CD14-positive monocyte (primary cell): ENCODE measurements around the gene NAE1. TPM values are rescaled to one million over a fixed set of nuclear protein-coding genes. Genes with fewer than 3 reads are reported as not detected.
A peak's percentile ranks its signal among the peaks of the same experiment; 100 is the strongest.

Experiments used
- DNase-seq, 3 donors: peaks; one replicate each; pipeline ENCODE4 v3.0.0-alpha.2; 2011 to 2022
- H2AFZ ChIP-seq: 2 replicates; pipeline ENCODE4 v1.6.0; 2012; ENCODE audit warnings: mild to moderate bottlenecking, low read depth, low read length, inconsistent platforms; ENCODE audit not compliant: insufficient read depth, poor library complexity, severe bottlenecking
- H3K27ac ChIP-seq, 2 donors: 1 replicate in 1 of 2; 2 replicates in 1 of 2; pipeline ENCODE4 v1.5.1; 2012 to 2013; ENCODE audit warnings: low read length in 2 of 2, control low read depth in 1 of 2, inconsistent platforms in 1 of 2, low read depth in 1 of 2, mild to moderate bottlenecking in 1 of 2
- H3K27me3 ChIP-seq, 2 donors: one replicate each; pipeline versions ENCODE4 v1.6.0 to v1.6.1; 2011 to 2013; ENCODE audit warnings: low read length in 2 of 2; ENCODE audit not compliant: control insufficient read depth in 2 of 2, insufficient read depth in 2 of 2
- H3K36me3 ChIP-seq, 2 donors: replicated peaks in 1 of 2; 1 replicate in 1 of 2; 2 replicates in 1 of 2; pipeline versions ENCODE4 v1.5.1 to v1.6.1; 2012 to 2013; ENCODE audit warnings: low read length in 2 of 2, control low read depth in 1 of 2, inconsistent platforms in 1 of 2, mild to moderate bottlenecking in 1 of 2; ENCODE audit not compliant: insufficient read depth in 2 of 2, control insufficient read depth in 1 of 2
- H3K4me1 ChIP-seq, 2 donors: 1 replicate in 1 of 2; 2 replicates in 1 of 2; pipeline versions ENCODE4 v1.5.1 to v1.6.1; 2012 to 2013; ENCODE audit warnings: low read length in 2 of 2, control low read depth in 1 of 2, inconsistent platforms in 1 of 2, mild to moderate bottlenecking in 1 of 2, moderate library complexity in 1 of 2; ENCODE audit not compliant: insufficient read depth in 2 of 2, control insufficient read depth in 1 of 2
- H3K4me2 ChIP-seq: replicated peaks from 2 replicates; pipeline ENCODE3; 2012; ENCODE audit warnings: low read length, moderate library complexity, mild to moderate bottlenecking; ENCODE audit not compliant: poor library complexity, severe bottlenecking; ENCODE audit errors: extremely low read depth
- H3K4me3 ChIP-seq, 3 experiments: fragments of 200-600 bp in 1 of 3; sonication (generic) in 1 of 3; replicated peaks in 1 of 3; 1 replicate in 2 of 3; 2 replicates in 1 of 3; pipeline ENCODE4 v1.5.1; 2011 to 2013; ENCODE audit warnings: low read length in 3 of 3, mild to moderate bottlenecking in 3 of 3, control low read depth in 2 of 3, low read depth in 2 of 3, inconsistent platforms in 1 of 3, moderate library complexity in 1 of 3
- H3K79me2 ChIP-seq: 2 replicates; pipeline ENCODE4 v1.6.0; 2012; ENCODE audit warnings: mild to moderate bottlenecking, control low read depth, inconsistent platforms, low read length, moderate library complexity; ENCODE audit not compliant: insufficient read depth
- H3K9ac ChIP-seq: 2 replicates; pipeline ENCODE4 v1.6.0; 2017; ENCODE audit warnings: low read length, mild to moderate bottlenecking; ENCODE audit not compliant: insufficient read depth, poor library complexity, severe bottlenecking
- H3K9me3 ChIP-seq, 2 donors: replicated peaks in 1 of 2; 1 replicate in 1 of 2; 2 replicates in 1 of 2; pipeline versions ENCODE4 v1.5.1 to v1.6.1; 2012 to 2013; ENCODE audit warnings: low read length in 2 of 2, control low read depth in 1 of 2; ENCODE audit not compliant: control insufficient read depth in 1 of 2, insufficient read depth in 1 of 2
- H4K20me1 ChIP-seq: 2 replicates; pipeline ENCODE4 v1.6.0; 2012; ENCODE audit warnings: mild to moderate bottlenecking, low read length, control low read depth, moderate library complexity; ENCODE audit not compliant: insufficient read depth
- H3K27ac Mint-ChIP-seq, 7 donors: one replicate each; pipeline ENCODE4 v1.8.0; 2020; ENCODE audit warnings: mild to moderate bottlenecking in 7 of 7, mixed read lengths in 7 of 7, moderate library complexity in 6 of 7, inconsistent platforms in 2 of 7
- H3K27me3 Mint-ChIP-seq, 3 donors: one replicate each; pipeline ENCODE4 v1.8.0; 2021 to 2022; ENCODE audit warnings: low read depth in 3 of 3, mild to moderate bottlenecking in 3 of 3, mixed read lengths in 3 of 3, moderate library complexity in 3 of 3, inconsistent platforms in 1 of 3
- H3K36me3 Mint-ChIP-seq, 2 donors: one replicate each; pipeline ENCODE4 v1.8.0; 2020; ENCODE audit warnings: mixed read lengths in 2 of 2, inconsistent platforms in 1 of 2, mild to moderate bottlenecking in 1 of 2
- H3K4me1 Mint-ChIP-seq: one replicate; pipeline ENCODE4 v1.8.0; 2020; ENCODE audit warnings: mild to moderate bottlenecking, mixed read lengths
- H3K4me3 Mint-ChIP-seq, 2 donors: one replicate each; pipeline ENCODE4 v1.8.0; 2020; ENCODE audit warnings: mild to moderate bottlenecking in 2 of 2, mixed read lengths in 2 of 2, moderate library complexity in 1 of 2
- H3K9me3 Mint-ChIP-seq, 7 donors: one replicate each; pipeline ENCODE4 v1.8.0; 2020 to 2022; ENCODE audit warnings: mixed read lengths in 7 of 7, mild to moderate bottlenecking in 6 of 7, moderate library complexity in 6 of 7, inconsistent platforms in 2 of 7
- WGBS: methylation state at CpG from one replicate; pipeline ENCODE4 v1.1.5; 2013; ENCODE audit warnings: missing lambda C conversion rate; ENCODE audit not compliant: insufficient coverage; 5-methylcytosine and 5-hydroxymethylcytosine counted together
- intact Hi-C, 2 donors: fragments of 100-400 bp; cut with micrococcal nuclease; formaldehyde crosslinking; loops; one replicate each; pipeline versions ENCODE4 v1.15.0 to v1.15.1; 2023
- polyA plus RNA-seq, 3 donors: library from polyadenylated mRNA; depleted of rRNA in 1 of 3; unstranded in 2 of 3; stranded (reverse) in 1 of 3; fragments of 300-500 nt in 2 of 3; fragments of >200 nt in 1 of 3; fragmentation: Illumina TruSeq in 2 of 3; gene quantifications; 1 replicate in 2 of 3; 2 replicates in 1 of 3; pipeline ENCODE4 v1.2.3, GENCODE V29; 2012 to 2021
- TF ChIP-seq, protein P1 (sequence below): fragments of 200-600 bp; IDR thresholded peaks from one replicate; pipeline ENCODE4 v1.8.0; 2022; ENCODE audit warnings: antibody characterized with exemption, mild to moderate bottlenecking

Gene NAE1
- polyA plus RNA-seq, 3 donors = 10.8 to 18.6 (median 16.8) TPM

GRCh38 chr16:66850115-66850815 lies 19.5 kb upstream of the NAE1 start:
- no peak overlapping the region for H3K4me3 ChIP-seq
- no peaks in the 10 kb centered on the region for H4K20me1 ChIP-seq
- Mint-ChIP-seq H3K4me1 (peaks cover 16% of the 10 kb centered on the region), H3K9me3 (peaks cover 0 to 4% (median 0%) of the 10 kb centered on the region in 7 donors), H3K27ac (no peak overlapping the region), H3K4me3 (no peak overlapping the region), H3K27me3 (peaks cover 46 to 88% (median 55%) of the 10 kb centered on the region in 3 donors), H3K36me3 (peaks cover 0 to 4% of the 10 kb centered on the region in 2 donors)
- no peak overlapping the region for H3K9ac ChIP-seq
- TF ChIP-seq, protein P1, sequence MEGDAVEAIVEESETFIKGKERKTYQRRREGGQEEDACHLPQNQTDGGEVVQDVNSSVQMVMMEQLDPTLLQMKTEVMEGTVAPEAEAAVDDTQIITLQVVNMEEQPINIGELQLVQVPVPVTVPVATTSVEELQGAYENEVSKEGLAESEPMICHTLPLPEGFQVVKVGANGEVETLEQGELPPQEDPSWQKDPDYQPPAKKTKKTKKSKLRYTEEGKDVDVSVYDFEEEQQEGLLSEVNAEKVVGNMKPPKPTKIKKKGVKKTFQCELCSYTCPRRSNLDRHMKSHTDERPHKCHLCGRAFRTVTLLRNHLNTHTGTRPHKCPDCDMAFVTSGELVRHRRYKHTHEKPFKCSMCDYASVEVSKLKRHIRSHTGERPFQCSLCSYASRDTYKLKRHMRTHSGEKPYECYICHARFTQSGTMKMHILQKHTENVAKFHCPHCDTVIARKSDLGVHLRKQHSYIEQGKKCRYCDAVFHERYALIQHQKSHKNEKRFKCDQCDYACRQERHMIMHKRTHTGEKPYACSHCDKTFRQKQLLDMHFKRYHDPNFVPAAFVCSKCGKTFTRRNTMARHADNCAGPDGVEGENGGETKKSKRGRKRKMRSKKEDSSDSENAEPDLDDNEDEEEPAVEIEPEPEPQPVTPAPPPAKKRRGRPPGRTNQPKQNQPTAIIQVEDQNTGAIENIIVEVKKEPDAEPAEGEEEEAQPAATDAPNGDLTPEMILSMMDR = no peak
- WGBS = 33% methylated on average over 3 of the region's 14 CpGs
- H3K27ac ChIP-seq = no peak overlapping the region
- peaks cover 11 to 45% of the 10 kb centered on the region in 2 donors for H3K27me3 ChIP-seq
- H2AFZ ChIP-seq = peak overlapping the region; percentile 43
- H3K4me2 ChIP-seq = peak overlapping the region; percentile 3
- peaks cover 0 to 5% of the 10 kb centered on the region in 2 donors for H3K9me3 ChIP-seq
- intact Hi-C loops = no loop called here
- H3K79me2 ChIP-seq = no peaks in the 10 kb centered on the region
- peaks cover 7 to 11% of the 10 kb centered on the region in 2 donors for H3K4me1 ChIP-seq
- DNase-seq = peak in 1 of 3 donors; percentile 24
- H3K36me3 ChIP-seq = no peaks in the 10 kb centered on the region

- H3K4me2 ChIP-seq = no peak overlapping the region
- H4K20me1 ChIP-seq = no peaks in the 10 kb centered on the region
- TF ChIP-seq, protein P1 = no peak
- no peak overlapping the region for H3K27ac Mint-ChIP-seq
- no peak for DNase-seq
- WGBS = 100% methylated on average over 3 of the region's 4 CpGs
- no peak overlapping the region for H3K4me3 Mint-ChIP-seq
- no peak overlapping the region for H3K27ac ChIP-seq
- H3K4me1 ChIP-seq = peaks cover 10 to 15% of the 10 kb centered on the region in 2 donors
- no peak overlapping the region for H3K9ac ChIP-seq
- peaks cover 13 to 52% of the 10 kb centered on the region in 2 donors for H3K27me3 ChIP-seq
- intact Hi-C loops = no loop called here
- no peak overlapping the region for H3K4me3 ChIP-seq
- H3K36me3 Mint-ChIP-seq = peaks cover 0 to 5% of the 10 kb centered on the region in 2 donors
- H3K36me3 ChIP-seq = no peaks in the 10 kb centered on the region
- H3K27me3 Mint-ChIP-seq = peaks cover 49 to 91% (median 63%) of the 10 kb centered on the region in 3 donors
- peaks cover 0 to 9% (median 2%) of the 10 kb centered on the region in 7 donors for H3K9me3 Mint-ChIP-seq
- H3K4me1 Mint-ChIP-seq = peaks cover 21% of the 10 kb centered on the region
- H2AFZ ChIP-seq = no peak overlapping the region
- no peaks in the 10 kb centered on the region for H3K79me2 ChIP-seq
- H3K9me3 ChIP-seq = peaks cover 0 to 11% of the 10 kb centered on the region in 2 donors
Observed at GRCh38 chr16:66849549-66849948, 18.8 kb upstream of the NAE1 start.
